GM19043 (cell line): ENCODE measurements around the gene ACTL9.

Experiments
- ATAC-seq: cut with Tn5 transposase; IDR thresholded peaks from one replicate; pipeline ENCODE4 v1.9.1; 2021; ENCODE audit warnings: low read depth; ENCODE audit not compliant: unreplicated experiment

ACTL9 gene

DNA sequence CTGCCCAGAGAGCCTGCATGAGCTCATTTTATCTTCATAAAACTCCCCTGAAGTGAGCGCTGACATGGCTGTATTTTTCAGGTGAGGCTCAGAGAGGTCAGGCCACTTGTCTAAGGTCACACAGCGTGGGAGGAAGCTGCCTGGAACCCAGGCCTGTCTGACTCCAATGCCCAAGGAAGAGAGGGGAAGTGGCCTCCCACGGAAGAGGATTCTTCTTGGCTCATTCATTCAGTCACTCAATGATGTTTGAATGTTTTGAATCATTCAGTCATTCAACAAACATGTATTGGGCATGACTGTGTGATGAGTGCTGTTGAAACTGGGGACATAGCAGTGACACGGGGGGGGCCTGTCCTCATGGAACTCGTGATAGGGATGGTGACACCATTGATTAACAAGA is 12.0 kb downstream of the ACTL9 start:
- ATAC-seq, result no peak

DNA sequence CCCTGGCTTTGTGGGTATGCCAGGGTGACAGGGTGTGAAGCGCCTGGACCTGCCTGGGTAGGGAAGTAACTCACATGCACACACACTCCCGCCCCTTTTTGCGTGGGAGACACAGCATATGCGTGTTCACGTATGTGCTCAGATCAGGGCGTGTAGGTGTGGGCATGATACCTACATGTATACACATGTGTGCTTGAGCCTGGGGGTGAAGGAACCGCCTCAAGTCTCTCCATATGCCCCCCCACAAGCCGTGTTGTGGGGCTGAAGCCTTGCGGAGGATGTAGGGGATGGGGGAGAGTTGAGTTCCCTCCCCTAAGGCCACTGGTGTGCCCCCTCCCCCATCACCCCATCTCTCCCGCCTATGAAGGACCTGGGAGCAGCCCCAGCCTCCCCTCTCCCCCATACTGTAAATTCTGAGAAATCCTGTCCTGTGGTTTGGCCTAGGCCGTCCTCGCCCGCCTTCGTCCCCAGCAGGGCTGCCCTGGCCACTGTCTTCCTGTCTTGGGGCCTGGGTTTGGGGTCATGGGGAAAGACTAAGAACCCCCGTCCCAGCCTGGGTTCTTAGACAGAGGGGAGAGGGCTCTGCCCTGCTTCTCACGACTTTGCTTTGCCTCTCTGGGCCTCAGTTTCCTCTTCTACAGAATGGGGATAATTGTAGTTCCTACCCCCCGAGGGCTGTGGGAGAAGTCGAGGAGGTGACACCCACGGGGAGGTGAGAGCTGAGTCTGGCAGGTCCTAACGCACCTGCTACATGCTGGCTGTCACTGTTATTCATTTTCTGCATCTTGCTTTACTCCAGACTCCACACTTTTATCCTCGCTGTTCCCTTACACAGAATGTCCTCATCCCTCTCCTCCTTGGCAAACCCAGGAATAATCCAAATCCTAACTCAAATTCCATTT is 14.3 kb downstream of the ACTL9 start:
- no peak for ATAC-seq

DNA sequence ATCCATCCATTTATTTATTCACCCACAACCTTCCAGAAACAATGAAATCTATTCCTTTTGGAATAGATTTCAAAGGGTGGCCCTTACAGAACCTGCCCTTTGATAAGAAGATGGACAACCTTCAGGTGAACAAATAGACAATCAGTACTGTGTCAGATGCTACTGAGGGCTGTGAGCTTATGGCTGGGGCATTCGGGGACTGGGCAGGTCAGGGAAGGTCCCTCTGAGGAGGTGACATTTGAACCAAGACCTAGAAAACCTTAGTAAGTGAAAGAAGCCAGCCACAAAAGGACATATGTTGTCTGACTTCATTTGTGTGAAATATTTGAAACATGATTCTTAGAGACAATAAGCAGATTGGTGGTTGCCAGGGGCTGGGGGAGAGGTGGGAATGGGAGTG is 15.7 kb downstream of the ACTL9 start:
- no peak for ATAC-seq

DNA sequence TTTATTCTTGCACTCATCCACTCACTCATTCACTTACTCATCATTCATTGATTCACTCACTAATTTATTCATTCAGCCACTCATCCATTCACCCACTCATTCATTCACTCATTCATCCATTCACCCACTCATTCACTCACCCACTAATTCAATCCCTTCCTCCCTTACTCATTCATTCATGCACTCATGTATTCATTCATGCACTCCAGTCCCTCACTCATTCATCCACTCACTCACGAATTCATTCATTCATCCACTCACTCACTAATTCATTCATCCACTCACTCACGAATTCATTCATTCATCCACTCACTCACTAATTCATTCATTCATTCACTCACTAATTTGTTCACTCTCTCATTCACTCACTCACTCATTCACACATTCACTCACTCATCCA is 16.1 kb downstream of the ACTL9 start:
- no peak for ATAC-seq

DNA sequence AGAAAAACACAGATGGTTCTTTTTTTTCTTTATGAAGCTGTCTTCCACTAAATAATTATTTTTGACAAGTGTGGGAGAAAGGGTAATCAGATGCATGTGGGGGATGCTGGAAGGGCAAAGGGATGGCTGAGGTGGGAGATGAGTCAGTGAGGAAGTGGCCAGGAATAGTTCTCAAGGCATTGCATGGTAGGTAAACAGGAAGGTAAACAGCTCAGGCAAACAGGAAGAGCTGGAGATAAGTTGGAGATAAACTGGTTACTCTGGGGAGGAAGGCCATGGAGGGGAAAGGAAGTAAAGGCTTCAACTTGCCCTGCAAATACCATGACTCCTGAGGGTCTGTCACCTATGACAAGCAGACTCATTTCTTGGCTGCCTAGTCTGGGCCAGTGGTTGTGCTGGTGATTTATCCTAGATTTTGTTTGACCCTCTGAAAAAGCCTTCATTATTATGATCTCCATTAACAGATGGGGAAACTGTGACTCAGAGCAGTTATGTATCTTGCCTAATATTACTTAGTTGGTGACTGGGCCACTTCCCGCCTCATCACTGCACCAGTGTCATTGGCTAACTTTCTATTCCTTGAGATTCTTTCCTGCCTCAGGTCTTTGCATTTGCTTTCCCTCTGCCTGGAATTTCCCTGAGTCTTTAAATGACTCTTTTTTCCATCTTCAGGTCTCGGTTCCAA is 17.1 kb downstream of the ACTL9 start:
- ATAC-seq, result no peak

DNA sequence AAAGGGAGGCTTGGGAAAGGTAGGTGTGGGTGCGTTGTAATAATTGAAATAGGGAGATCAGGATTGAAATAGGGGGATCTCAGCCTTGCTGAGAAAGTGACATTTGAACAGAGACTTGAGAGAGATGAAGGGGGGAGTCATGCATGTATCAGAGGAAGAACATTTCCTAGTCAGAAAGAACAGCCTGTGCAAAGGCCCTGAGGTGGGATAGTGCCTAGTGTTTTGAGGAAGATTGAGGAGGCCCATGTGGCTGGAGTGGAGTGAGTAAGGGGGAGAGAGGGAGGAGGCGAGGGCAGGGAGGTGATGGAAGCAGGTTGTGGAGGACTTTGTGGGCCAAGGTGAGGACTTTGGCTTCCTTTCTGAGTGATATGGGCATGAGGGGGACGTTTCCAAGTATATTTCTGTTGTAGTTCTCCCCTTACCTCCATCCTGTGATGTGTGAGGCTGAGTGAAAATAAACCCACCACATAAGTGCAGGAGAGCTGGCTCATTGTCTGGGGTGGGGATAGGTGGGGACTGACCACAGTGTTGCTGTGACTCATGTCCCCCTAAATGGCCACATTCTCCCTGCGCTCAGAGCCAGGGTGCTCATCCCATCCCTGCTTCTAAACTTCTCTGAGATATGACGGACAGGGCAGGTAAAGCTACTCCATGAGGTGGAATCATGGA is 17.8 kb downstream of the ACTL9 start:
- ATAC-seq, result no peak

DNA sequence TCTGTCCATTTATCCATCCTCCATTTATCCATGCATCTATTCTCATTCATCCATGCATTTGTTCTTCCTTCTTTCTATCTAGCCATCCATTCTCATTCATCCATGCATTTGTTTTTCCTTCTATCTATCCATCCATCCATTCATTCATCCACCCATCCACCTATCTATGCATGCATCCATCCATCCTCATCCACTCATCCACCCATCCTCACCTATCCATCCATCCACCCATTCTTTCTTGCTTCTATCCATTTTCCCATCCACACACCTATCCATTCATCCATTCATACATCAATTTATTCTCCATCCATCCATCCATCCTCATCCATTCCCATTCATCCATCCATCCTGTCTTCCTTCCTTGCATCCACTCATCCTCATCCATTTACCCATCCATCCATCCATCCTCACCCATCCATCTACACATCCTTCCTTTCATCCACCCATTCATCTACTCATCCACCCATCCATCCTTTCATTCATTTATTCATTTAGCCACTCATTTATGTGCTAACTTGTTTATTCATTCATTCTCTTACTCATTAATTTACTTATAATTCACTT is 20.3 kb downstream of the ACTL9 start:
- no peak for ATAC-seq

DNA sequence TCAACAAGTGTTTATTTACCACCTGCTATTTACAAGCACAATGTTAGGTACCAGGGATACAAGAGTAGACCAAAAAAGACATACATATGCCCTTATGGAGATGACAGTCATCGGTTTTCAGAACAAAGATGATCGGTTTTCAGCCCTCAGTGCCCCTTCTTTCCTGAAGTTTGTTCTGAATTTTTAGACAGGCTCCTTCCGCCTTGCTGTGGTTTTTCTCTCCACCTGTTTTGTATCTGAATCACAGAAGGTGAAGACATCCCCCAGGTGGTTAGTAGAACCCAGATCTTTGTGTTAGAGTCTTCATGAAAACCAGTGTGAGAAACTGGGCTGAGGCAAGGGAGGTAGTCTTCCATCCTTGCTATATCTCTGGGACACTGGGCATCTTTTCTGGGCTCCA is 23.5 kb downstream of the ACTL9 start:
- ATAC-seq, result no peak

DNA sequence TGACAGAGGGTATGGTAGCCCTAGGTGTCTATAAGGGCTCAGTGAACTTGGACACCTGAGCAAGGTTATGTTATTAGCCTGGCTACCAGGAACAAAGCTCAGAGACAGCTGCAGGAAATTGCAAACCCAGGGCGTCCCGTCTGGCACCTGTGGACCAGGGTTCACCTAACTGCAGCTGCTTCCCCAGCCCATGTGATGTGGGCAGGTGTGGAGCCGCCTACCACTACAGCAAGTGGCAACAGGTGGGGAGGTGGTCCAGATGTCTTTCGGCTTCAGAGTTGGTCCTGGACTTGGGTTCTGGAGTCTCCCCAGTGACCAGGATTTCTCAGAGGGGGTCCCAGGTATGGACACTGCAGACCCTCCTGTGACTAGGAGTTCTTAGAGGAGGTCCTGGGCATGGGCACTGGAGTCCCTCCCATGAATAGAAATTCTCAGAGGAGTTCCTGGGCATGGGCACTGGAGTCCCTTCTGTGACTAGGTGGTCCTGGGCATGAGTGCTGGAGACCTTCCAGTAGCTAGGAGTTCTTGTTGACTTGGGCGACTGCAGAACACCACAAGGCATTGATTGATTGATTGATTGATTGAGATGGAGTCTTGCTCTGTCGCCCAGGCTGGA is 25.2 kb downstream of the ACTL9 start:
- no peak for ATAC-seq

DNA sequence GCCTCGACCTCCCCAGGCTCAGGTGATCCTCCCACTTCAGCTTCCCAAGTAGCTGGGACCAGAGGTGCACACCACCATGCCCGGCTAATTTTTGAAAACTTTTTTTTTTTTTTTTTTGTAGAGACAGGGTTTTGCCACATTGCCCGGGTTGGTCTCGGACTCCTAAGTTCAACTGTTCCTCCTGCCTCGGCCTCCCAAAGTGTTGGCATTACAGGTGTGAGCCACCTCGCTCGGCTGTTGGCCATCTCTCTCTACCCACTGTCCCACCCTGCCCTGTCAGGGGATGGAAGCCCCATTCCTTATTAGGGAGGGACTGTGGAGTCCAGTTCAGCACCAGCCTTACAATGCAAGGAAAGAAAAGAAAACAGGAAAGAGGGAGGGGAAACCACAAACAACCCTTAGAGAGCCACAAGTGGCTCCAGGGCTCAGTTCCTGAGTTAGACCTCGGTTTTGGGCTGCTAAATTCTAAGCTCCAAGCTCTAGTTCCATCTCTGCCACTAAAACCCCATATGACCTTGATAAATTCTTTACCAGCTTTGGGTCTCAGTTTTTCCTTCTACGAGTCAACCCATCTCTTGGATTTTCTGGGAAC is 31.7 kb downstream of the ACTL9 start:
- ATAC-seq, result no peak

DNA sequence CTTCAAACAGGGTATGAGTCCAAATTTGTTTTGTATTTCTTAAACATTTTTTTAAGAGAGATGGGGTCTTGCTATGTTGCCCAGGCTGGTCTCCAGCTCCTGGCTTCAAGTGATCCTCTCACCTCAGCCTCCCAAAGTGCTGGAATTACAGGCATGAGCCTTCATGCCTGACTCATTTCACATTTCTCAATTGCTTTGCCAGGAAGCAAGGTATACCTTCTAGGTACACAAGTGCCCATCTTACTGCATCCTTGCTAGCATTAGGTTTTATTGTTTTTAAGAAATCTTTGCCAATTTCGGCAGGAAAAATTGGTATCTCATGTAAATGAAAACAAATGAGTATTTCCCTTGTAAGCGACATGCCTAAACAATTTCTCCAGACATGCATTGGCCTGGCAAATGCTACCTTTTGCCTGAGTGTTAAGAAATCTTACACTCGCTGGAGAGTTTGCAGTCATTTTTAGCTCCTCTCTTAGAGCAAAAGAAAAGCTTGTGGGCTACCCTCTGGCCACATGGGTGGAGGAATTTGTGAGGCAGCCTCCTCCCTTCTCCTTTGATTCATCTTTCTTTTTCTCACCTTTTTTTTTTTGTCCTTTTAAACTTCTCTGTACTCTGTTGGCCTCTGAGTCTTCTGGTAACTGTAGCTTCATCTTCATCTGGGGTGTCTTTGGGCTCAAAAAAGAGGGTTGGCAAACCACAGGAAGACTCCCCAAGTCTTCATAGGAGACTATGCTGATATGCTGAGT is 33.0 kb downstream of the ACTL9 start:
- no peak for ATAC-seq

DNA sequence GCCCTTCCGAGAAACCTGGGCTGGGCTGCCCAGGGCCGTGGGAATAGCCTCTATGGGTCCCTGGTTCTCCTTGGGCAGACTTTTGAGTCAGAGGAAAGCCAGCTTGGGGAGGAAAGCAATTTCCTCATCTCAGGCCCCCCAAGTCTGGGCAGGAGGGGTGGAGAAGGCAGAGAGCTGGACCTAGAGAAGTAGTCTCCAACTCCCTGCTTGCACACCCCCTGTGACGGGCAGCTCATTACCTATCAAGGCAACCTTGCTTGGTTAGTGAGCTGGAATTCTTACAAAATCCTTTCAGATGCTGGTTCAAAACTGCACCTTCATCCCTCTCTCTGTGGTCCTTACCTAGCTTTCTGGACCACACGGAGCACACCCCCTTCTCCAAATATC is 33.9 kb downstream of the ACTL9 start:
- ATAC-seq, result no peak

DNA sequence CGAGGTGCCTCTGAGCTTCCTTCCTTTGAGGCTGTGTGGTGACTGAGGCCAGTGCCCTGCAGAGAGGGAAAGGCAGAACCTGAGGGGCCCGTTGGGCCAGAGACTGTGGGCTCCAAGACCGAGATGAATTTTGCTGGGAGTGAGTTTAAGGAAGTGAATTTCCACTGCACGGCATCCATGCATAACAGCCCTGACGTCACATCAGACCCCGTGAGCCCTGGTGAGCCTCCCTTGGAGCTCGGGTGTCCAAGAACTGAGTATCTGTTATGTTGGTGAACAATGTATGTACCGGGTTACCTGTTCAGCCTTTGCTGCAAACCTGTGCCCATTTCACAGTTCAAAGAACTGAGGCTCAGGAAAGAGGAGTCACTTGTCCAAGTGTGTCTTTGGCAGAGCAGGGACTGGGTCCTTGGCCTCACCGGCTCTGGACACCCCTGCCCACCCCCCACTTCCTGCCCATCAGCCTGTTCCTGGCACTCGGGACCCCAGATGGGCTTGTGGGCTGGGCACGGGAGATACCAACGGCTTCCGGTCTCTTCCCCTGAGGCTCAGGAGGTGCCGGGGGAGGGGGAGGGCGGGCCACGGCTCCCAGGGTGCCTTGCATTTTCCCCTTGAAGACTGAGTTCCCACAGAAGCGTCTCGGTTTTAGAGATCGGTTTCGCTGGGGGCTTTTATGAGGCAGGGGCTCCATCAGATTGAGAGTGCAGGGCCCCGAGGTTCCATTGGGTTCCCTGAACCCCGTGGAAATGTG is 34.5 kb downstream of the ACTL9 start:
- ATAC-seq, result no peak

DNA sequence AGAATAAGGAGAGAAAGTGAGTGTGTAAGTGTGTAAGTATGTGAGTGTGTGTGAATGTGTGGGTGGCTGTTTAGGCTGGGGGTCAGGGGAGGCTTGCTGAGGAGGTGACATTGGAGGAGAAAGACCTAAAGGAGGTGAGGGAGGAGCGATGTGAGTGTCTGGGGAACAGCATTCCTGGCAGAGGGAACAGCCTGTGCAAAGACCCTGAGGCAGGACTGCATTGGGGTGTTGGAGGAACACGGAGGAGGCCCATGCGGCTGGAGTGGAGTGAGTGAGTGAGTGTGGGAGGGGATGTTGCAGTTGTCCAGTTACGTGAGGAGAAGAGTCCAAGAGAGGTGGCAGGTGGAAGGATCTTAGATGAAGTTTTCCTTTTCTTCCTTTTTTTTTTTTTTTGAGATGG is 36.3 kb downstream of the ACTL9 start:
- ATAC-seq, result no peak

DNA sequence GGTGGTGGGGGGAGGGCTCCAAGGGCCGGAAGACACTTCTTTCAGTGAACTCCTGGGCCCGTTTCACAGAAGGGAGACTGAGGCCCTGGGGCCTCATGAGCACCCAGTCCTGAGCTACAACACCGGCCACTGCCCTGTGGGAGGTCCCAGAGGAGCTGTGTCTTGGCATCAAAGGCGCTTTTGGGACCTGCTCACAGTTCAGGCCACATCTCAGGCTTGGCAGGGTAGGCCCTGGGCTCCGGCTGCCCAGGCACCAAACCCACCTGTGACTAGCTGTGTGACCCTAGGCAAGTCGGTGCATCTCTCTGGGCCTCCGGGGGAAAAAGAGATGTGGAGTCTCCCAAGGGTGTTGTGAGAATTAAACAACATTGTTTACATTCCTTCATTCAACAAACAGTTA is 38.7 kb downstream of the ACTL9 start:
- no peak for ATAC-seq

DNA sequence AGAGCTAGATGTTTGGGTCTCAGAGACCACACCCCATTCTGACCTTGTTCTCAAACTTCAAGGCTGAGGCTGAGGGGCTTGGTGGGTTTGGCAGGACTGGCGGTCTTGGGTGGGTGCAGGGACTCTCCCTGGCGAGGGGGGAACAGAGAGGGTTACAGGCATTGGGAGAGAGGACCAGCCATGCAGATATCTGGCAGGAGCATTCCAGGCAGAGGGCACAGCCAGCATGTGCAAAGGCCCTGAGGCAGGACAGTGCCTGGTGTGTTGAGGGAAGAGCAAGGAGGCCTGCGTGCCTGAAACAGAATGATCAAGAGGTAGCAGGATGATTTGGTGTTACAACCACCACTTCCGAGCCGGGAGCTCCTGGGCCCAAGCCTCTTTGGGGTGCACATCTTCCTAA is 40.7 kb downstream of the ACTL9 start:
- no peak for ATAC-seq

DNA sequence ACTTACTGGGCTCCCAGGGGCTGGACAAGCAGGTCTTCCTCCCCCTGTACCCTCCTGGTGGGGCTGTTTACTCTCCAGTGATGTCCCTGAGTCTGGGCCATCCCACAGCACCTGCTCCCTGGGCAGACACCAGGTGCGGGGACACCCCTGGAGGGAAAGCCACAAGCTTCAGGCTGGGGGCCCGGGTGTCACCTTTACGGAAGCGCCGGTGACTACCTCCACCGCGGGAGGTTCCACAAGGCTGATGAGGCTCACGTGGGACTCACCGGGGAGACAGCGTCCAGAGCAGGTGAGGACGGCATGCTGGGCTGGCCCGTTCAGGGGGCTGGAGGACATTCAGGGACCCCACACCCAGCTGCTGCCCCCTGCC is 43.3 kb downstream of the ACTL9 start:
- ATAC-seq, result no peak

DNA sequence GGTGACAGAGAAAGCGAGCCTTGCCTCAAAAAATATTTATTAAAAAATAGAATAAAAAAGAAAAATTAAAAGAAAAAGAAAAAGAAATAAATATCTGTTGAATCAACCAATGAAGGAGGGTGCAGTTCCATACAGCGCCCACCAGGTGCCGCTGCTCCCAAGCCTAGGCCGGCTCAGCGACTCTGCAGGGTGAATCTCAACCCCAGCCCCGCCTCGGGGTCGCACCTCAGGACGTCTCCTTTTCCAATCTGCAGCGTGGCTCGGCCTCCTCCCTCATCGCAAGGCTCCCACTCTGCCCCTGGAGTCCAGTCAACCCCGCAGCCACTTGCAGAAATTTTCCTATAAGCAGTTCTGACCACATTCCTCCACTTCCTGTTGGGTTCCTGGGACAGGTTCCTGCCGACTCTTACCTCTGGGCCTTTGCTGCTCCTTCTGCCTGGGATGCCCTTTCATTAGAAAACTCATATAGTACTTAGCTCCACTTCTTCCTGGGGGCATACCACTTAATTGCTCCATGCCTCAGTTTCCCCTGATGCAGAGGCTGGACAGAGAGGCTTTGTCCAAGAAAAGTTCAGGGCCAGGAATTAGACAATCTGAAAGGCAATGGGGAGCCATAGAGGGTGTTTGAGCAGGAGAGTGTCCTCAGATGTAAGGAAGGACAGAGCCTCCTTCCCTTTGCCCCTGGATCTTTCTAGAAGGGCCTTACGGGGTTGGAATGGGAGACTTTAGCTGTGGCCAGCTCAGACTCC is 43.8 kb downstream of the ACTL9 start:
- ATAC-seq, result no peak
